Karpas-422 (cell line): ENCODE data around the gene DSCAML1. TPM values are rescaled to one million over a fixed set of nuclear protein-coding genes. Genes with fewer than 3 reads are reported as not detected.

Experiments used
- DNase-seq: peaks from one replicate; pipeline ENCODE4 v3.0.0-alpha.2; 2015
- H2AFZ ChIP-seq: fragments of 200-600 bp; sonication (generic); 2 replicates; pipeline ENCODE4 v1.6.1; 2014; ENCODE audit warnings: antibody characterized with exemption, low read length, mixed read lengths
- H3K27ac ChIP-seq: fragments of 200-600 bp; sonication (generic); 2 replicates; pipeline ENCODE4 v1.5.1; 2014; ENCODE audit warnings: mild to moderate bottlenecking, low read length, moderate library complexity
- H3K27me3 ChIP-seq: fragments of 200-600 bp; sonication (generic); 2 replicates; pipeline ENCODE4 v1.6.1; 2014; ENCODE audit warnings: low read length, mixed read lengths
- H3K36me3 ChIP-seq: fragments of 200-600 bp; sonication (generic); 2 replicates; pipeline ENCODE4 v1.6.1; 2014; ENCODE audit warnings: low read length, mixed read lengths; ENCODE audit not compliant: insufficient read depth
- H3K4me1 ChIP-seq: fragments of 200-600 bp; sonication (generic); 2 replicates; pipeline ENCODE4 v1.6.1; 2014; ENCODE audit warnings: mild to moderate bottlenecking, low read length, mixed read lengths
- H3K4me2 ChIP-seq: fragments of 200-600 bp; sonication (generic); 2 replicates; pipeline ENCODE4 v1.6.1; 2014; ENCODE audit warnings: low read length, low read depth, mild to moderate bottlenecking; ENCODE audit not compliant: poor library complexity, severe bottlenecking
- H3K4me3 ChIP-seq: fragments of 200-600 bp; sonication (generic); 2 replicates; pipeline ENCODE4 v1.5.1; 2014; ENCODE audit warnings: mild to moderate bottlenecking, antibody characterized with exemption, low read length, mixed read lengths
- H3K79me2 ChIP-seq: fragments of 200-600 bp; sonication (generic); 2 replicates; pipeline ENCODE4 v1.6.1; 2014; ENCODE audit warnings: mild to moderate bottlenecking, low read length, mixed read lengths
- H3K9ac ChIP-seq: fragments of 200-600 bp; sonication (generic); 2 replicates; pipeline ENCODE4 v1.6.0; 2014; ENCODE audit warnings: low read length
- H3K9me2 ChIP-seq: fragments of 200-600 bp; sonication (generic), shearing (Covaris generic); replicated peaks from 2 replicates; pipeline ENCODE4 v1.6.0; 2014; ENCODE audit warnings: mild to moderate bottlenecking, low read length, moderate library complexity; ENCODE audit not compliant: insufficient read depth
- H3K9me3 ChIP-seq: fragments of 300-700, 200-600 bp; sonication (generic); 2 replicates; pipeline ENCODE4 v1.6.1; 2014; ENCODE audit warnings: low read length, mixed read lengths
- H4K20me1 ChIP-seq: fragments of 200-600 bp; sonication (generic); 2 replicates; pipeline ENCODE4 v1.6.1; 2014; ENCODE audit warnings: mild to moderate bottlenecking, antibody characterized with exemption, low read length, low read depth; ENCODE audit not compliant: insufficient read depth
- total RNA-seq: library from RNA; depleted of rRNA; stranded (reverse); fragments of >200 nt; shearing (Covaris generic); gene quantifications from 2 replicates; pipeline ENCODE4 v1.2.3, GENCODE V29; 2014; ENCODE audit warnings: low replicate concordance

The DSCAML1 gene
- total RNA-seq, 1 experiment from 2014 or later = not detected

DNA sequence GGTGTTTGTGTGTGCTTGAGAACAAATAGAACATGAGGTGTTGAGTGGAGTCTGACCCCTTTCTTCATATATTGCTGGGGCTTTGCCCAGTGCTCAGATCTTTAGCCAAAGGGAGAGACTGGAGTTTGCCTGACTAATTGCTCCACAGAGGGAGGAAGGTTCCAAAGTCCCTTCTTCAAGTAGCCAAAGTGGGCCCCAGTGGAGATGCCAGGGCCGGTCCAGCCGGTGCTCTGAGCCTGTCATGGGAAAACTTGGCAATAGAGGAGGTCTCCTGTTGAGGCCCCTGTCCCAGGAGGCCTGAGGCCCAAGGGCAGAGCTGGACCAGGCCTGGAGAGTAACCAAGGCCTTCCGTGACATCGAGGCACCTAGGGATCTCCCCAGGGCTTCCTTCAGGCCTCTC is 112.3 kb downstream of the DSCAML1 start:
- no peaks in the 10 kb centered on the region for H3K27me3 ChIP-seq
- DNase-seq = no peak
- no peak overlapping the region for H2AFZ ChIP-seq
- H3K27ac ChIP-seq = no peak overlapping the region
- H3K4me1 ChIP-seq = peaks cover 9% of the 10 kb centered on the region
- H3K4me2 ChIP-seq = no peak overlapping the region
- no peaks in the 10 kb centered on the region for H4K20me1 ChIP-seq
- no peaks in the 10 kb centered on the region for H3K79me2 ChIP-seq
- no peaks in the 10 kb centered on the region for H3K9me3 ChIP-seq
- H3K36me3 ChIP-seq = no peaks in the 10 kb centered on the region
- H3K9ac ChIP-seq = no peak overlapping the region
- no peak overlapping the region for H3K4me3 ChIP-seq
- no peaks in the 10 kb centered on the region for H3K9me2 ChIP-seq

- H2AFZ ChIP-seq = no peak overlapping the region
- no peaks in the 10 kb centered on the region for H4K20me1 ChIP-seq
- no peaks in the 10 kb centered on the region for H3K79me2 ChIP-seq
Measured at GRCh38 chr11:117684111-117684510, 112.9 kb downstream of the DSCAML1 start.

GRCh38 chr11:117681438-117681837 is 115.6 kb downstream of the DSCAML1 start:
- no peak overlapping the region for H3K27ac ChIP-seq
- H2AFZ ChIP-seq = no peak overlapping the region
- H3K4me1 ChIP-seq = no peaks in the 10 kb centered on the region
- H3K9me3 ChIP-seq = no peaks in the 10 kb centered on the region
- no peak overlapping the region for H3K9ac ChIP-seq
- no peaks in the 10 kb centered on the region for H4K20me1 ChIP-seq
- no peak for DNase-seq
- H3K79me2 ChIP-seq = no peaks in the 10 kb centered on the region
- H3K4me3 ChIP-seq = no peak overlapping the region
- H3K36me3 ChIP-seq = no peaks in the 10 kb centered on the region
- H3K4me2 ChIP-seq = no peak overlapping the region
- no peaks in the 10 kb centered on the region for H3K9me2 ChIP-seq
- H3K27me3 ChIP-seq = no peaks in the 10 kb centered on the region

More at GRCh38 chr11:117684111-117684510, 112.9 kb downstream of the DSCAML1 start:
- H3K9ac ChIP-seq = no peak overlapping the region
- DNase-seq = no peak
- no peaks in the 10 kb centered on the region for H3K27me3 ChIP-seq
- H3K9me2 ChIP-seq = no peaks in the 10 kb centered on the region
- H3K4me1 ChIP-seq = peaks cover 3% of the 10 kb centered on the region
- no peaks in the 10 kb centered on the region for H3K9me3 ChIP-seq
- H3K36me3 ChIP-seq = no peaks in the 10 kb centered on the region
- no peak overlapping the region for H3K4me3 ChIP-seq
- H3K27ac ChIP-seq = no peak overlapping the region
- no peak overlapping the region for H3K4me2 ChIP-seq

- no peaks in the 10 kb centered on the region for H3K36me3 ChIP-seq
- H3K9me3 ChIP-seq = no peaks in the 10 kb centered on the region
- H3K27ac ChIP-seq = no peak overlapping the region
- no peak overlapping the region for H2AFZ ChIP-seq
- H3K4me1 ChIP-seq = no peaks in the 10 kb centered on the region
- H3K27me3 ChIP-seq = no peaks in the 10 kb centered on the region
- no peaks in the 10 kb centered on the region for H3K9me2 ChIP-seq
- no peaks in the 10 kb centered on the region for H4K20me1 ChIP-seq
- H3K4me2 ChIP-seq = no peak overlapping the region
- H3K79me2 ChIP-seq = no peaks in the 10 kb centered on the region
- no peak overlapping the region for H3K9ac ChIP-seq
- DNase-seq = no peak
- no peak overlapping the region for H3K4me3 ChIP-seq
Measured at GRCh38 chr11:117679461-117679860, 117.6 kb downstream of the DSCAML1 start.

DNA sequence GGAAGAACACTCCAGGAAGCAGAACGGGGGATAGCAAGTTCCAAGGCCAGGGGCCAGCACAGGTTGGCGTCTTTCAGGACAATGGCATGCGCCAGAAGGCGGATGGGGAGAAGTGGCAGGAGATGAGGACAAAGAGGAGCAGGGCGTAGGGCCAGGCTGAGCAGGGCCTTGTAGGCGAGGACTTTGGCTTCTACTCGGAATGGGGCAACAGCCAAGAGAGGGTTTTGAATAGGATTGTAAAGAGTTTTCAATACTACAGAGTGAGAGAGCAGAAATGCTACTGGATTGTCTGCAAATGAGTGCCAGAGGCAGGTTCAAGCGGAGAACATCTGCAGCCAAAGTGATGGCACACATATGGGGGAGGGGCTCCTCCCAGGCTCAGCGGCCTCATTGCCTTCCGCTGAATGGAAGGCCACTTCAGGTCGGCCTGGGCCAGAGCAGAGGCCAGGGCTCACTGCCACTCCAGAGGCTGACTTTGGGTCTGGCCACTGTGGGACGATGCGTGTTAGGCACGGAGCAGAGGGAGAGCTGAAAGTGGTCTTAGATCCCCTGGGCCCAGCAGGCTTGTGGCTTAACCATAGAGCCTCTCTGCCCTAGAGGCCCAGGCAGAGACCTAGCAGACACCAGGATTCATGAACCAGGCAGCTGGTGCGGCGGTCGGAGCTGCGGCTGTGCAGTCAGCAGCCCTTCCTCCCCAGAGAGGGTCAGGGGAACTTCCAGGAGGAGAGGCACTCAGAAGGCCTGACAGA is 118.2 kb downstream of the DSCAML1 start:
- Histone ChIP-seq H3K4me2 (no peak overlapping the region), H2AFZ (no peak overlapping the region), H3K9me2 (no peaks in the 10 kb centered on the region), H3K9ac (no peak overlapping the region), H3K4me3 (no peak overlapping the region), H3K27ac (no peak overlapping the region), H4K20me1 (no peaks in the 10 kb centered on the region), H3K79me2 (no peaks in the 10 kb centered on the region), H3K36me3 (no peaks in the 10 kb centered on the region), H3K4me1 (no peaks in the 10 kb centered on the region), H3K9me3 (no peaks in the 10 kb centered on the region), H3K27me3 (no peaks in the 10 kb centered on the region)
- no peak for DNase-seq

- Histone ChIP-seq H3K4me3 (no peak overlapping the region), H3K9ac (no peak overlapping the region), H3K9me3 (no peaks in the 10 kb centered on the region), H2AFZ (no peak overlapping the region), H3K79me2 (no peaks in the 10 kb centered on the region), H3K4me2 (no peak overlapping the region), H3K4me1 (no peaks in the 10 kb centered on the region), H3K36me3 (no peaks in the 10 kb centered on the region), H3K27ac (no peak overlapping the region), H3K9me2 (no peaks in the 10 kb centered on the region), H4K20me1 (no peaks in the 10 kb centered on the region), H3K27me3 (no peaks in the 10 kb centered on the region)
- DNase-seq = no peak
Measured at GRCh38 chr11:117677729-117678310, 119.2 kb downstream of the DSCAML1 start.

DNA sequence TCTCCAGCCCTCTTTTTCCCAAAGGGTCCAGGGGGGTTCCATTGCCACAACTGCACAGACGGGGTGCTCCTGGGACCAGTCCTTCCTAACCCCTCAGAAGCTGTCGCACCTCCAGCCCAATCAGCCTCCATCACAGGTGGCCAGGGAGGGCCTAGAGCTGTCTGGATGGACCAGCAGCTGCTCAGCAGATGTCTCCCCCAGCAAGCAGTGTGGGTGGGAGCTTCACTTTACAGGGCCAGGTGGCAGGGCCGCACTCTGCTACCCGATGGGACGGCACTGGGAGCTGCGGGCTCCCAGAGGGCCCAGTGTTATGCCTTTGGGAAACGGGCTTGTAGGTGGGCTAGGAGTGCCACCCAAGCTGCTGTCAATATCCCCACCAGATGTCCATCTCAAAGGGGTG is 120.5 kb downstream of the DSCAML1 start:
- Histone ChIP-seq H3K79me2 (no peaks in the 10 kb centered on the region), H3K4me3 (no peak overlapping the region), H2AFZ (no peak overlapping the region), H3K9me3 (no peaks in the 10 kb centered on the region), H3K36me3 (no peaks in the 10 kb centered on the region), H3K4me2 (no peak overlapping the region), H3K27ac (no peak overlapping the region), H3K27me3 (no peaks in the 10 kb centered on the region), H3K9ac (no peak overlapping the region), H3K4me1 (no peaks in the 10 kb centered on the region), H4K20me1 (no peaks in the 10 kb centered on the region), H3K9me2 (no peaks in the 10 kb centered on the region)
- no peak for DNase-seq

DNA sequence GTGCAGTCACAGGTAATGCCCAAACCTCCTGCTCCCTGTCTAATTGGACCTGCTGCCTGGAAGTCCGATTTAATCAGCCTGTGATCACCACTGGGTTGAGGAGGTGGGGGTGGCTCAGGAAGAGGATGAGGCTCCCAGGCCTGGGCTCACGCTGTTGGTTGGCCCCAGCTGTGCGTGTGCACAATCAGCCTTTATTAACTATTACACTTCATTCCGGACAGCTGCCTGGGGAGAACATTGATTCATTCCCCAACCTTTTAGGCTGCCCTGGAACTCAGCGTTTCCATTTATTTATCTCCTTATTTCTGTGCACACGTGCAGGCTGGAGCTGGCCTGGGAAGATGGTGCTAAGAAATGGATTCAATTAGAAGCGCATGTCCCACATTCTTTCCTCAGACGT is 123.4 kb downstream of the DSCAML1 start:
- no peaks in the 10 kb centered on the region for H4K20me1 ChIP-seq
- no peaks in the 10 kb centered on the region for H3K27me3 ChIP-seq
- H3K4me3 ChIP-seq = no peak overlapping the region
- H3K4me2 ChIP-seq = no peak overlapping the region
- no peak overlapping the region for H3K27ac ChIP-seq
- H3K36me3 ChIP-seq = no peaks in the 10 kb centered on the region
- H3K9ac ChIP-seq = no peak overlapping the region
- H3K4me1 ChIP-seq = no peaks in the 10 kb centered on the region
- H3K79me2 ChIP-seq = no peaks in the 10 kb centered on the region
- H3K9me3 ChIP-seq = no peaks in the 10 kb centered on the region
- H3K9me2 ChIP-seq = no peaks in the 10 kb centered on the region
- DNase-seq = no peak
- H2AFZ ChIP-seq = no peak overlapping the region
